ENCODE data around the gene TP53.

TP53 gene

DNA sequence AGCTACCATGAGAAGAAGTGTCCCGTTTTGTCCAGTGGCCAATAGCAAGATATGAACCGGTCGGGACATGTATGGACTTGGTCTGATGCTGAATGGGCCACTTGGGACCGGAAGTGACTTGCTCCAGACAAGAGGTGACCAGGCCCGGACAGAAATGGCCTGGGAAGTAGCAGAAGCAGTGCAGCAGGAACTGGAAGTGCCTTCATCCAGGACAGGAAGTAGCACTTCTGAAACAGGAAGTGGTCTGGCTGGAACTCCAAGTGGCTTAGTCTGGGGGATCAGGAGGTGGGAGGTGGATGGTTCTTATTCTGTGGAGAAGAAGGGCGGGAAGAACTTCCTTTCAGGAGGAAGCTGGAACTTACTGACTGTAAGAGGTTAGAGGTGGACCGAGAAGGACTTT is 23.0 kb upstream of the TP53 start:
- no peak overlapping the region for H3K27ac ChIP-seq
- TF ChIP-seq, protein P1, sequence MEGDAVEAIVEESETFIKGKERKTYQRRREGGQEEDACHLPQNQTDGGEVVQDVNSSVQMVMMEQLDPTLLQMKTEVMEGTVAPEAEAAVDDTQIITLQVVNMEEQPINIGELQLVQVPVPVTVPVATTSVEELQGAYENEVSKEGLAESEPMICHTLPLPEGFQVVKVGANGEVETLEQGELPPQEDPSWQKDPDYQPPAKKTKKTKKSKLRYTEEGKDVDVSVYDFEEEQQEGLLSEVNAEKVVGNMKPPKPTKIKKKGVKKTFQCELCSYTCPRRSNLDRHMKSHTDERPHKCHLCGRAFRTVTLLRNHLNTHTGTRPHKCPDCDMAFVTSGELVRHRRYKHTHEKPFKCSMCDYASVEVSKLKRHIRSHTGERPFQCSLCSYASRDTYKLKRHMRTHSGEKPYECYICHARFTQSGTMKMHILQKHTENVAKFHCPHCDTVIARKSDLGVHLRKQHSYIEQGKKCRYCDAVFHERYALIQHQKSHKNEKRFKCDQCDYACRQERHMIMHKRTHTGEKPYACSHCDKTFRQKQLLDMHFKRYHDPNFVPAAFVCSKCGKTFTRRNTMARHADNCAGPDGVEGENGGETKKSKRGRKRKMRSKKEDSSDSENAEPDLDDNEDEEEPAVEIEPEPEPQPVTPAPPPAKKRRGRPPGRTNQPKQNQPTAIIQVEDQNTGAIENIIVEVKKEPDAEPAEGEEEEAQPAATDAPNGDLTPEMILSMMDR (IDR thresholded peaks at IDR 0.05) = no peak
- TF ChIP-seq ZFX (IDR thresholded peaks at IDR 0.05; ENCODE audit: borderline replicate concordance) = no peak

DNA sequence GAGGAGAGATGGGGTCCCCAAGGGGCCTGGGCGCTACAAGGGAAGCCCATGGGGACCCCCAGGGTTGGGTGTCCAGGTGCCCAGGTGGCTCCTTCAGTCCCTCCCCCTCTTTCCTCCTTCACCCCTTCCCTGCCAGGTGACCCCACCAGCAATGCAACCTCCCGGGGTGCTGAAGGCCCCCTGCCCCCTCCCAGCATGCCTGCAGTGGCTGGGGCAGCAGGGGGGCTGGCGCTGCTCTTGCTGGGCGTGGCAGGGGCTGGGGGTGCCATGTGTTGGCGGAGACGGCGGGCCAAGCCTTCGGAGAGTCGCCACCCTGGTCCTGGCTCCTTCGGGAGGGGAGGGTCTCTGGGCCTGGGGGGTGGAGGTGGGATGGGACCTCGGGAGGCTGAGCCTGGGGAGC is 21.7 kb upstream of the TP53 start:
- TF ChIP-seq, protein P1 (IDR thresholded peaks at IDR 0.05) = no peak
- TF ChIP-seq ZFX (IDR thresholded peaks at IDR 0.05; ENCODE audit: borderline replicate concordance) = no peak

DNA sequence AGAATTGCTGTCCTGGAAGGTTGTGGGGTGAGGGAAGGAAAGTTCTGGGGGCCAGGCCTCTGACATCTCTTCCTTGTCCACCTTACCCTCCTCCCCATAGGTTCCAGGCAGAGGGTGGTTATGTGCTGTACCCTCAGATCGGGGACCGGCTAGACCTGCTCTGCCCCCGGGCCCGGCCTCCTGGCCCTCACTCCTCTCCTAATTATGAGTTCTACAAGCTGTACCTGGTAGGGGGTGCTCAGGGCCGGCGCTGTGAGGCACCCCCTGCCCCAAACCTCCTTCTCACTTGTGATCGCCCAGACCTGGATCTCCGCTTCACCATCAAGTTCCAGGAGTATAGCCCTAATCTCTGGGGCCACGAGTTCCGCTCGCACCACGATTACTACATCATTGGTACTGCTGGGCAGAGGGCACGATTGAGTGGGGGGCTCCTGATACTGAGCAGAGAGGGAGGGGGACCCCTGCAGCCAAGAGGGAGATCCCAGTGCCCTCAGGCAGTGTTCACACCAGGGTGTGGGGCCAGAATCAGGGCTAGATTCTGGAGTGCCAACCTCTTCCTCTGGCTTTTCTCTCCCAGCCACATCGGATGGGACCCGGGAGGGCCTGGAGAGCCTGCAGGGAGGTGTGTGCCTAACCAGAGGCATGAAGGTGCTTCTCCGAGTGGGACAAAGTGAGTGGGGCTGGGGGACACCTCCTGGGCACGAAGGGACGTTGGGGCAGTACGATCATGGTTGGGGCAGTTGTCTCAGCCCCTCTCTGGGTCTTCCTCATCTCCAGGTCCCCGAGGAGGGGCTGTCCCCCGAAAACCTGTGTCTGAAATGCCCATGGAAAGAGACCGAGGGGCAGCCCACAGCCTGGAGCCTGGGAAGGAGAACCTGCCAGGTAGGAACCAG is 20.8 kb upstream of the TP53 start:
- no peak overlapping the region for H3K27ac ChIP-seq

More for the DNA sequence above, 21.7 kb upstream of the TP53 start:
- H3K27ac ChIP-seq = no peak overlapping the region

DNA sequence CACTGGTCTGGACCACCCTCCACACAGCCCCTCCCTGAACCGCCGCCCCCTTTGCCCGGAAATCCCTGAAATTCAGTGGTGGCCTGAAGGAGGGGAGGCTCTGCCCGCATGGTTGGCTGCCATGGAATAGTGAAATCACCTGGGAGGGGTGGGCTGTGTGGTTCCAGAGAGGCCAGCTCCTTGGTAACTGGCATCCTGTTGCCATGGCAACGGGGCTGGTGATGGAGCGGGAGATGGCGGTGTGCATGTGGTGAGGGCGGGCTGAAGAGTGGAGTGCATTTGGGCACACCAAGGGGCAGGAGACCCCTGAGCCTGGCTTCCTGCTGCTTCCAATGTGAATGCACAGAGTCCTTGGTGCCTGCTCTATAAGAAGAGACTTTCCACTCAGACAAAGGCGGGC is 20.2 kb upstream of the TP53 start:
- no peak for TF ChIP-seq ZFX (IDR thresholded peaks at IDR 0.05; ENCODE audit: borderline replicate concordance)
- TF ChIP-seq, protein P1 (IDR thresholded peaks at IDR 0.05) = no peak

More for the DNA sequence above, 20.8 kb upstream of the TP53 start:
- no peak for TF ChIP-seq ZFX (IDR thresholded peaks at IDR 0.05; ENCODE audit: borderline replicate concordance)
- TF ChIP-seq, protein P1 (IDR thresholded peaks at IDR 0.05) = no peak

DNA sequence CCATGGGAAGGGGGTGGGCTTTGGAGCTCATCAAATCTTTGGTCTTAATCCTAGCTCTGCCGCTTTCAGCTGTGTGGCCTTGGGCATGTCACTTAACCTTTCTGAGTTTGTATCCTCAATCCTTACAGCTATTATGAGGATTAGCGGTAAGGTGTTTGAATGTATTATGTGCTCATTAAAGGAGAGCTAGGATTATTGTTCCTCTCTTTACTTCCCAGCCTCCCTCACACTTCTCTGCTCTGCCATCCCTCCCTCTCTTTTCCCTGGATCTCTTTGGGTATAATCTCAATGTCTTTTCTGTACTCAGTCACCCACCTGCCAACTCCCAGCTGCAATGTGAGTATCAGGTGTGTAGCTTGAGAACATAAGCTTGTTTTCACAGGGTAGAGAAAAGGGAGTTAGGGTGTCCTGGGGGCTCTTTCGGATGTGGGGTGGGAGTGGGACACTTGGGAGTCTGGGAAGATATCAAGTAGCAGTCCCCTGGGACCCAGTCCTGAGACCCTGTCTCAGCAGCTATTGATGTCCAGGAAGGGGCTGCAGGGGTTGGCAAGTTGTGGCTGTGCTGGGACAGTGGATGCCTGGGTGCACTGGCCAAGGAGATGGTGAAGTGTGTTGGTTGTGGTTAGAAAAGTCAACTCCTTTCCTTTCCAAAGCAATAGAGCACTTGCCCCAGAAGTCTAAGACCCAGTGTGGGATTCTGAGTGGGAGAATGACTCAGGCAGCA is 19.5 kb upstream of the TP53 start:
- no peak overlapping the region for H3K27ac ChIP-seq
- TF ChIP-seq ZFX (IDR thresholded peaks at IDR 0.05; ENCODE audit: borderline replicate concordance) = no peak
- TF ChIP-seq, protein P1 (IDR thresholded peaks at IDR 0.05) = no peak

More for the DNA sequence above, 20.2 kb upstream of the TP53 start:
- H3K27ac ChIP-seq = no peak overlapping the region

DNA sequence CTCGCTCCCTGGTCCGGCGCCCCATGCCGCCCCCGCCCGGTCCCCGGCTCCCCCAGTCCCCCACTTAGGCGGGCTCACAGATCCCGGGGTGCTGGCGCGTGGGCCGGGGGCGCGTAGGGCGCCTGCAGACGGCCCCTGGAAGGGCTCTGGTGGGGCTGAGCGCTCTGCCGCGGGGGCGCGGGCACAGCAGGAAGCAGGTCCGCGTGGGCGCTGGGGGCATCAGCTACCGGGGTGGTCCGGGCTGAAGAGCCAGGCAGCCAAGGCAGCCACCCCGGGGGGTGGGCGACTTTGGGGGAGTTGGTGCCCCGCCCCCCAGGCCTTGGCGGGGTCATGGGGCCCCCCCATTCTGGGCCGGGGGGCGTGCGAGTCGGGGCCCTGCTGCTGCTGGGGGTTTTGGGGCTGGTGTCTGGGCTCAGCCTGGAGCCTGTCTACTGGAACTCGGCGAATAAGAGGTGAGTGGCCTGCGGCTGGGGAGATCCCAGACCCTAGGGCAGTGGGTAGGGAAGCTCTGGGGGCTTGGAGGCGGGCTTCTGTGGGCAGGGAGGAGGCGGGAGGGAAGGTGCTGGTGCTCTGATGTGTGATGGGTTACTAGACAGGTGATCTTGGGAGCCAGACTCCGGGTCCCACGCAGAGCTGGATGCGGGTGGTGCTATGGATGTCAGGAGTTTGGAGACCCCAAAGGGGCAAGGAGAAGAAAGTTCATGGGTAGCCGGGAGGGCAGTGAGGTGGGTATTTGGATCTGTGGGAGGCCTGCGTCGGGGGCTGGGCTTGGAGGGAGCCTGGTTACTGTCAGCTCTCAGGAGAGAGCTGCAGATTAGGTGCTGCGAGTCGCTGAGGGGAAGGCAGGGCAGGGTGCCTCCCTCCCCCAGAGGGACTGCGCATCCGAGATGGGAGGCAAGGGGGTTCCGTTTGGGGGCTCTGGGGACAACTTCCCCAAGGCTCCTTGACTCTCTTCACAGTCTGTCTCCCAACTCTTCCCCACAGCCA is 18.3 kb upstream of the TP53 start:
- H3K27ac ChIP-seq = peak overlapping the region; percentile 41; the same call in 1 of the 2 replicates
- TF ChIP-seq ZFX (IDR thresholded peaks at IDR 0.05; ENCODE audit: borderline replicate concordance) = no peak
- TF ChIP-seq, protein P1 (IDR thresholded peaks at IDR 0.05) = no peak

Measured in 22Rv1 (cell line).